HepG2 (cell line): ENCODE results near the gene VAT1L. TPM values are rescaled to one million over a fixed set of nuclear protein-coding genes. Genes with fewer than 3 reads are reported as not detected.

Experiments
- ATAC-seq: fragments of 200-7000 bp; cut with Tn5 transposase; 3 replicates; pipeline ENCODE4 v1.9.1; 2020; ENCODE audit warnings: mild to moderate bottlenecking, moderate library complexity
- BruUV-seq: library from RNA; stranded (reverse); fragments of 400-500 nt; replicated peaks from 2 replicates; lab custom pipeline; 2021; lab: Mats Ljungman, UMichigan
- CTCF ChIA-PET: fragments of 300-600 bp; formaldehyde crosslinking; extraction: SDS; loops from one replicate; lab custom pipeline; 2021; ENCODE audit warnings: low total read pairs, inconsistent platforms, low intra/inter-chr PET ratio; lab: Yijun Ruan, JAX
- POLR2A ChIA-PET: fragments of 350-600 bp; sonication (Branson Sonifier 250); formaldehyde crosslinking; loops from one replicate; lab custom pipeline; 2020; ENCODE audit warnings: antibody characterized with exemption, inconsistent platforms; lab: Yijun Ruan, JAX
- DNase-seq: peaks from one replicate; pipeline ENCODE4 v3.0.0-alpha.2; 2015; ENCODE audit warnings: low spot score
- FAIRE-seq: peaks from 3 replicates; lab custom pipeline; 2011; peaks lifted over from hg19 to GRCh38; lab: Jason Lieb, UNC
- H2AFZ ChIP-seq: one replicate; pipeline ENCODE4 v1.6.1; 2011; ENCODE audit warnings: low read length, inconsistent platforms
- H3K27ac ChIP-seq: fragments of 300-600 bp; 3 replicates; pipeline ENCODE4 v1.8.0; 2011; ENCODE audit warnings: mixed run types, mild to moderate bottlenecking, mixed read lengths, low read length, inconsistent platforms; ENCODE audit not compliant: insufficient read depth; ENCODE audit errors: extremely low read length
- H3K27me3 ChIP-seq, 2 experiments: fragments of 200-600 bp in 1 of 2; 2 replicates in 1 of 2; 3 replicates in 1 of 2; pipeline versions ENCODE4 v1.6.0 to v1.8.0; 2011; ENCODE audit warnings: low read length in 2 of 2, mild to moderate bottlenecking in 2 of 2, moderate library complexity in 2 of 2, inconsistent platforms in 1 of 2; ENCODE audit not compliant: insufficient read depth in 2 of 2, control insufficient read depth in 1 of 2
- H3K36me3 ChIP-seq, 2 experiments: fragments of 200-600 bp in 1 of 2; replicated peaks in 1 of 2; 2 replicates in 1 of 2; 3 replicates in 1 of 2; pipeline versions ENCODE4 v1.5.1 to v1.8.0; 2011; ENCODE audit warnings: low read length in 2 of 2, inconsistent platforms in 1 of 2; ENCODE audit not compliant: insufficient read depth in 2 of 2, control insufficient read depth in 1 of 2
- H3K4me1 ChIP-seq: 2 replicates; pipeline ENCODE4 v1.5.1; 2012; ENCODE audit warnings: low read length, inconsistent platforms; ENCODE audit not compliant: insufficient read depth
- H3K4me2 ChIP-seq: 2 replicates; pipeline ENCODE4 v1.6.0; 2011; ENCODE audit warnings: low read depth, low read length, inconsistent platforms
- H3K4me3 ChIP-seq, 3 experiments: fragments of 200-600 bp in 1 of 3; sonication (generic), shearing (Covaris generic) in 1 of 3; replicated peaks in 1 of 3; 2 replicates each; pipeline ENCODE4 v1.5.1; 2011 to 2016; ENCODE audit warnings: low read length in 3 of 3, inconsistent platforms in 2 of 3, low read depth in 2 of 3, mild to moderate bottlenecking in 2 of 3, control low read depth in 1 of 3, mixed read lengths in 1 of 3; ENCODE audit not compliant: insufficient read depth in 1 of 3
- H3K79me2 ChIP-seq: one replicate; pipeline ENCODE4 v1.6.1; 2011; ENCODE audit warnings: low read length, inconsistent platforms; ENCODE audit not compliant: insufficient read depth
- H3K9ac ChIP-seq: 2 replicates; pipeline ENCODE4 v1.6.0; 2011; ENCODE audit warnings: mild to moderate bottlenecking, low read depth, low read length, inconsistent platforms; ENCODE audit not compliant: insufficient read depth
- H3K9me3 ChIP-seq: 2 replicates; pipeline ENCODE4 v1.5.1; 2012; ENCODE audit warnings: mild to moderate bottlenecking, low read length
- H4K20me1 ChIP-seq: 2 replicates; pipeline ENCODE4 v1.6.0; 2011; ENCODE audit warnings: inconsistent platforms, mild to moderate bottlenecking, low read length, moderate library complexity; ENCODE audit not compliant: insufficient read depth
- BORCS8-MEF2B ChIP-seq: sonication (generic); formaldehyde crosslinking; IDR thresholded peaks from 2 replicates; pipeline ENCODE4 v1.8.0; 2022; ENCODE audit warnings: mild to moderate bottlenecking, missing genetic modification reagents
- FOXP4 ChIP-seq: sonication (generic); formaldehyde crosslinking; IDR thresholded peaks from 2 replicates; pipeline ENCODE4 v1.4.0; 2020; ENCODE audit warnings: missing genetic modification reagents
- MAF1 ChIP-seq: sonication (generic); formaldehyde crosslinking; IDR thresholded peaks from 2 replicates; pipeline ENCODE4 v1.5.0; 2020; ENCODE audit warnings: missing genetic modification reagents, borderline replicate concordance
- MIER3 ChIP-seq: IDR thresholded peaks from 2 replicates; pipeline ENCODE4 v1.6.1; 2016; ENCODE audit warnings: missing compliant biosample characterization, borderline replicate concordance
- NCOA1 ChIP-seq: sonication (generic); formaldehyde crosslinking; IDR thresholded peaks from 2 replicates; pipeline ENCODE4 v1.9.0; 2021; ENCODE audit warnings: missing genetic modification reagents
- POLR2G ChIP-seq: fragments of 200-400 bp; formaldehyde crosslinking; IDR thresholded peaks from 2 replicates; pipeline ENCODE4 v1.6.1; 2018; ENCODE audit warnings: mild to moderate bottlenecking, low read depth, low read length, moderate library complexity
- PRDM15 ChIP-seq: sonication (generic); formaldehyde crosslinking; IDR thresholded peaks from 2 replicates; pipeline ENCODE4 v1.4.0; 2020; ENCODE audit warnings: missing genetic modification reagents
- TFDP2 ChIP-seq: sonication (generic); formaldehyde crosslinking; IDR thresholded peaks from 2 replicates; pipeline ENCODE4 v1.4.0; 2020; ENCODE audit warnings: missing genetic modification reagents
- ZBTB38 ChIP-seq: sonication (generic); formaldehyde crosslinking; IDR thresholded peaks from 2 replicates; pipeline ENCODE4 v1.5.1; 2020; ENCODE audit warnings: mild to moderate bottlenecking, missing genetic modification reagents
- ZNF17 ChIP-seq: sonication (generic); formaldehyde crosslinking; IDR thresholded peaks from 2 replicates; pipeline ENCODE4 v1.5.0; 2020; ENCODE audit warnings: mild to moderate bottlenecking, missing genetic modification reagents
- ZNF225 ChIP-seq: sonication (generic); formaldehyde crosslinking; IDR thresholded peaks from 2 replicates; pipeline ENCODE4 v1.4.0; 2020; ENCODE audit warnings: mild to moderate bottlenecking, missing genetic modification reagents
- ZNF362 ChIP-seq: sonication (generic); formaldehyde crosslinking; IDR thresholded peaks from 2 replicates; pipeline ENCODE4 v1.4.0; 2020; ENCODE audit warnings: missing genetic modification reagents, mild to moderate bottlenecking, borderline replicate concordance
- ZNF567 ChIP-seq: sonication (generic); formaldehyde crosslinking; IDR thresholded peaks from 2 replicates; pipeline ENCODE4 v1.8.1; 2023; ENCODE audit warnings: mild to moderate bottlenecking, missing genetic modification reagents, borderline replicate concordance
- ZNF746 ChIP-seq: sonication (generic); formaldehyde crosslinking; IDR thresholded peaks from 2 replicates; pipeline ENCODE4 v1.8.0; 2022; ENCODE audit warnings: mild to moderate bottlenecking, missing genetic modification reagents
- WGBS: methylation state at CpG from one replicate; pipeline ENCODE4 v1.1.6; 2017; ENCODE audit warnings: low lambda C conversion rate; 5-methylcytosine and 5-hydroxymethylcytosine counted together
- in situ Hi-C: cut with HindIII; loops from 2 replicates; pipeline ENCODE4 v1.10.0; 2017; ENCODE audit warnings: low pct_unique_long_range_greater_than_20kb; ENCODE audit not compliant: extremely low pct_ligation_motif_present
- intact Hi-C: fragments of 100-400 bp; cut with micrococcal nuclease; formaldehyde crosslinking; loops from one replicate; pipeline ENCODE4 v1.10.0; 2022; ENCODE audit not compliant: unreplicated experiment
- polyA plus RNA-seq, 8 experiments: library from polyadenylated mRNA; depleted of rRNA in 3 of 8; stranded (reverse) in 7 of 8; unstranded in 1 of 8; fragments of >200 nt; fragmentation: Illumina TruSeq in 4 of 8; extraction: Trizol in 4 of 8; gene quantifications; 2 replicates each; pipeline versions ENCODE4 v1.2.1 to v1.2.3, GENCODE V29; 2011 to 2016; ENCODE audit warnings: low read depth in 4 of 8, missing spikeins in 1 of 8, mixed read lengths in 1 of 8; ENCODE audit not compliant: insufficient read depth in 1 of 8
- total RNA-seq, 5 experiments: library from RNA; depleted of rRNA; stranded (reverse); fragments of >200 nt; fragmentation: Illumina TruSeq; extraction: Trizol; gene quantifications; 2 replicates each; pipeline ENCODE4 v1.2.3, GENCODE V29; 2016; ENCODE audit warnings: low read depth in 1 of 5

The VAT1L gene
- total and polyA plus RNA-seq, 2 of the 13 experiments (the other 11 are each of a cell fraction or from before 2014, with no cell fraction given), result not detected

GRCh38 chr16:77985111-77985510 lies 196.7 kb downstream of the VAT1L start:
- DNase-seq (no peak), ATAC-seq (no peak), FAIRE-seq (no peak)
- H2AFZ ChIP-seq, result no peak overlapping the region
- H3K36me3 ChIP-seq, result no peaks in the 10 kb centered on the region
- no peaks in the 10 kb centered on the region for H4K20me1 ChIP-seq
- H3K4me2 ChIP-seq, result no peak overlapping the region
- H3K4me3 ChIP-seq, result no peak overlapping the region
- H3K9me3 ChIP-seq, result no peaks in the 10 kb centered on the region
- 3% methylated on average over 3 of the region's 3 CpGs for WGBS
- no peak overlapping the region for H3K27ac ChIP-seq
- ChIA-PET POLR2A (no interaction called here), CTCF (no interaction called here)
- H3K27me3 ChIP-seq, result peaks cover 0 to 14% of the 10 kb centered on the region in 2 experiments; a peak in 2 of 5 replicates
- in situ Hi-C loops, result no loop called here
- no peak for TF ChIP-seq POLR2G
- no peak for TF ChIP-seq ZBTB38 (CRISPR knock-in tag)
- TF ChIP-seq FOXP4 (CRISPR knock-in tag), result no peak
- TF ChIP-seq TFDP2 (CRISPR knock-in tag), result no peak
- TF ChIP-seq ZNF567 (CRISPR knock-in tag), result no peak
- TF ChIP-seq PRDM15 (CRISPR knock-in tag), result no peak
- no peak for TF ChIP-seq NCOA1 (CRISPR knock-in tag)
- no peak for TF ChIP-seq ZNF17 (CRISPR knock-in tag)
- TF ChIP-seq ZNF225, result no peak
- no peak for TF ChIP-seq BORCS8-MEF2B (CRISPR knock-in tag)
- no peak for TF ChIP-seq ZNF746 (CRISPR knock-in tag)
- no peak for TF ChIP-seq ZNF362
- TF ChIP-seq MAF1 (CRISPR knock-in tag), result no peak
- TF ChIP-seq MIER3 (CRISPR knock-in tag), result no peak
- no peaks in the 10 kb centered on the region for H3K4me1 ChIP-seq
- no peaks in the 10 kb centered on the region for H3K79me2 ChIP-seq
- BruUV-seq, result no TSS peak
- H3K9ac ChIP-seq, result no peak overlapping the region
- intact Hi-C loops, result no loop called here
